ENCODE data around the gene RAD18.

Gene RAD18

GRCh38 chr3:8886546-8886945, 76.7 kb downstream of the RAD18 start:
- no peak overlapping the region for H3K27ac Mint-ChIP-seq
- peaks cover 0 to 3% of the 10 kb centered on the region in 2 donors for H3K9me3 Mint-ChIP-seq
- no peaks in the 10 kb centered on the region for H3K27me3 Mint-ChIP-seq
- no peak for ATAC-seq (replicated peaks)
- H3K4me3 Mint-ChIP-seq: no peak overlapping the region
- H3K36me3 Mint-ChIP-seq: peaks cover 41 to 71% of the 10 kb centered on the region in 2 donors
- peaks cover 8 to 13% of the 10 kb centered on the region in 2 donors for H3K4me1 Mint-ChIP-seq
- DNase-seq: no peak

DNA sequence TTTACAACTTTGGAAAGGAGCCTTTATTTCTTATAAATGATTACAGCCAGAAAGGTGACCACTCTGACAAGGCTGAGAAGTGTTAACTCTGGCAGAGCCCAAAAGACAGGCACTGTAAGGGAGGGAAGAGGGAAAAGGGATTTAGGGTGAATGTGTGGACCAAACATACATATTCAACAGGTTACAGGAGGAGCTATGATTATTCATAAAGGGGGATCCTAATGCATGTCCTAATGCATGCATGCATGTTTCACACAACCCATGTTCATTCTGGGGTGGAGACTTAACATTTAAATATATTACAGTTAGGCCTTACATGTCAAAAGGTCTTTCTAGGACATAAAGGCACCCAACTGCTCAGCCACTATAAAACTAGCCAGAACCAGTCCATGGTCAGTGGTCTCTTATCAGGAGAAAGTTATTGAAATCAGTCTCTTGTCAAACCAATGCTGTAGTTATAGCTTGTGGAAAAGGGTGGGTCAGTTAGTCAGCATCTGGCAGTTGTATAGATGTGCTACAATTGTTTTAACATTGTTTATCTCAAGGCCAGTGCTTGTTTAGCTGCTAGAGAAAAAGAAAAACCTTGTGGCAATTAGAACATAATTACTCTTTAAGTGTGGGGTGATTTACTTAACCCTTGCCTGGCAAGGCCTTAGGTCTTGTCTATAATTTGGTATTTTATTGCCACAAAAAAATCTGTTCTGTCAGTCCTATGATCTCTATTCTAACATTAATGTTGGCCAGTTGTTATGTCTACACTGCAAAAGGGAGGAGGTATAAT, 77.5 kb downstream of the RAD18 start:
- ATAC-seq (replicated peaks) (no peak), DNase-seq (no peak)
- H3K36me3 Mint-ChIP-seq: peaks cover 39 to 71% of the 10 kb centered on the region in 2 donors
- peaks cover 0 to 3% of the 10 kb centered on the region in 2 donors for H3K9me3 Mint-ChIP-seq
- no peaks in the 10 kb centered on the region for H3K27me3 Mint-ChIP-seq
- peaks cover 8 to 13% of the 10 kb centered on the region in 2 donors for H3K4me1 Mint-ChIP-seq
- no peak overlapping the region for H3K4me3 Mint-ChIP-seq
- no peak overlapping the region for H3K27ac Mint-ChIP-seq

- Mint-ChIP-seq H3K4me3 (no peak overlapping the region), H3K27me3 (no peaks in the 10 kb centered on the region), H3K27ac (no peak overlapping the region), H3K36me3 (peaks cover 38 to 69% of the 10 kb centered on the region in 2 donors), H3K4me1 (peaks cover 8 to 13% of the 10 kb centered on the region in 2 donors), H3K9me3 (peaks cover 0 to 3% of the 10 kb centered on the region in 2 donors)
- ATAC-seq (replicated peaks) (no peak), DNase-seq (no peak)
Measured at GRCh38 chr3:8884630-8885290, 78.5 kb downstream of the RAD18 start.

- Mint-ChIP-seq H3K27me3 (no peaks in the 10 kb centered on the region), H3K4me3 (no peak overlapping the region), H3K4me1 (peaks cover 8 to 13% of the 10 kb centered on the region in 2 donors), H3K36me3 (peaks cover 41 to 67% of the 10 kb centered on the region in 2 donors), H3K9me3 (peaks cover 0 to 3% of the 10 kb centered on the region in 2 donors), H3K27ac (peak overlapping the region; percentile 85)
- ATAC-seq (replicated peaks) (peak; percentile 90 to 91), DNase-seq (no peak)
Measured at GRCh38 chr3:8882642-8883041, 80.6 kb downstream of the RAD18 start.

DNA sequence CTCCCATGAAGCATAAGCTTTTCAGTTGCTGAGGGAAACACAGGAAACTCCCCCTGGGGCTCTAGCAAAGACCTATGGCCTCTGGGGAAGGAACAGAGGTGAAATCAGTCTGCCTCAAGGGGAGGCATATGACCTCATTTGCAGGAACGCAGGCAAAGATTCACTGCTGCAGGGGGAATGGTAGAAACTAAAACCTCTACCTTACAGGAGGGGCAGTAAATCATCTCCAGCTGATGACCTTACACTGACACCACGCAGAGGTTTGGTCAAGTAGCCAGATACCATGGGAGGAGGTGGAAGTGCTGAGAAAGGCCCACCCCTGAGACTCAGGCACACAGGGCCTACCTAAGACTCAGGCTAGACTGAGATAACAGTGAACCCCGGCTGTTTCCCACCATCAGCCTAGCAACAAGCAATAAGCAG, 81.1 kb downstream of the RAD18 start:
- peak; percentile 61 to 72 for ATAC-seq (replicated peaks)
- peaks cover 0 to 3% of the 10 kb centered on the region in 2 donors for H3K9me3 Mint-ChIP-seq
- DNase-seq: peak; percentile 13
- peaks cover 42 to 67% of the 10 kb centered on the region in 2 donors for H3K36me3 Mint-ChIP-seq
- H3K27me3 Mint-ChIP-seq: no peaks in the 10 kb centered on the region
- peak overlapping the region; percentile 85 for H3K27ac Mint-ChIP-seq
- H3K4me1 Mint-ChIP-seq: peaks cover 8 to 13% of the 10 kb centered on the region in 2 donors
- peak overlapping the region in 1 of 2 donors; percentile 23 for H3K4me3 Mint-ChIP-seq

DNA sequence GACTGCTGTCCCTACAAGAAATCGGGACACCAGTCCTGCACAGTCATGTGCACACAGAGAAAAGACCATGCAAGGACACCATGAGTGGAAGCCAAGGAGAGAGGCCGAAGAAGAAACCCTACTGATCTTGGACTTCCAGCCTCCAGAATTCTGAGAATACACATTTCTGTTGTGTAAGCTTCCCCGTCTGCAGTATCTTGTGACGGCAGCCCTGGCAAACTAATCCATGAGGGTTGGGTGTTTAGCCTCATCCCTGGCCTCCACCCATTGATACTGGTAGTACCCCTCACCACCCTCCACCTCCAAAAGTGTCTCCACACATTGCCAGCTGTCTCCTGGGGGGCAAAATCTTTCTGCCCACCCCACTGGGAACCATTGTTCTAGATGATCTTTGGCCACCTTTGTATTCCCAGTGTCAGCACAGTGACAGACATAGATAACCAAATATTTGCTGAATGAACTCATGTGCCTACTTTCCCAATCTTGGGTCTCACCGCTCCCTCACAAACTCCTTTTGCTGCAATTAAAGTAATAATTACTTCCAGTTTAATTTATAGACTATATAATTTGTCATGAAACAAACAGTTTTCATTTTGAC, 83.8 kb downstream of the RAD18 start:
- DNase-seq: no peak
- no peak overlapping the region for H3K27ac Mint-ChIP-seq
- H3K9me3 Mint-ChIP-seq: peaks cover 0 to 3% of the 10 kb centered on the region in 2 donors
- peaks cover 28 to 54% of the 10 kb centered on the region in 2 donors for H3K36me3 Mint-ChIP-seq
- no peak overlapping the region for H3K4me3 Mint-ChIP-seq
- H3K27me3 Mint-ChIP-seq: no peaks in the 10 kb centered on the region
- no peak for ATAC-seq (replicated peaks)
- peaks cover 8 to 13% of the 10 kb centered on the region in 2 donors for H3K4me1 Mint-ChIP-seq

GRCh38 chr3:8875836-8876235, 87.4 kb downstream of the RAD18 start:
- no peak overlapping the region for H3K27ac Mint-ChIP-seq
- H3K27me3 Mint-ChIP-seq: no peaks in the 10 kb centered on the region
- H3K9me3 Mint-ChIP-seq: peaks cover 0 to 3% of the 10 kb centered on the region in 2 donors
- ATAC-seq (replicated peaks) (no peak), DNase-seq (no peak)
- no peak overlapping the region for H3K4me3 Mint-ChIP-seq
- H3K36me3 Mint-ChIP-seq: peaks cover 14 to 33% of the 10 kb centered on the region in 2 donors
- H3K4me1 Mint-ChIP-seq: no peaks in the 10 kb centered on the region

DNA sequence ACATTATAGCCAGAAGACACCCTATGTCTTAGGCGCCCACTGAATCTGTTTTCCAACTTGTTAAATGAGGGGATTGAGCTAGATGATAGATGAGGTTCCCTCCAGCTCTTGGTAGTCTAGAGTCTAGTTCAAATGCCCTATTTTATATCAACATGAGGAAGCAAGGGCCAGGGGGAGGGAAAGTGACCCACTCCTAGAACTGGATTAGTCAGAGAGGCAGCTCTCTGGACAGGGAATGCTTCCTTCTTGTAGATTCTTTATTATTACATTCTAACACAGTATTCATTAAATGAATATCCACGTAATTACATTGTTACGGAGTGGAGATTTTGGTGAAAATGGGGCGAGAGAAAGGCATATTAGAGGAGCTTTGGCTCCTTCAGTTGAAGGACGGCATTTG, 89.5 kb downstream of the RAD18 start:
- Mint-ChIP-seq H3K27ac (no peak overlapping the region), H3K27me3 (no peaks in the 10 kb centered on the region), H3K9me3 (peaks cover 3 to 4% of the 10 kb centered on the region in 2 donors), H3K4me3 (no peak overlapping the region), H3K4me1 (no peaks in the 10 kb centered on the region), H3K36me3 (peaks cover 17 to 30% of the 10 kb centered on the region in 2 donors)
- ATAC-seq (replicated peaks) (no peak), DNase-seq (no peak)

GRCh38 chr3:8872261-8872660, 91.0 kb downstream of the RAD18 start:
- ATAC-seq (replicated peaks) (no peak), DNase-seq (no peak)
- H3K9me3 Mint-ChIP-seq: peaks cover 3 to 4% of the 10 kb centered on the region in 2 donors
- H3K4me3 Mint-ChIP-seq: no peak overlapping the region
- no peaks in the 10 kb centered on the region for H3K4me1 Mint-ChIP-seq
- no peaks in the 10 kb centered on the region for H3K27me3 Mint-ChIP-seq
- no peak overlapping the region for H3K27ac Mint-ChIP-seq
- peaks cover 12 to 22% of the 10 kb centered on the region in 2 donors for H3K36me3 Mint-ChIP-seq

DNA sequence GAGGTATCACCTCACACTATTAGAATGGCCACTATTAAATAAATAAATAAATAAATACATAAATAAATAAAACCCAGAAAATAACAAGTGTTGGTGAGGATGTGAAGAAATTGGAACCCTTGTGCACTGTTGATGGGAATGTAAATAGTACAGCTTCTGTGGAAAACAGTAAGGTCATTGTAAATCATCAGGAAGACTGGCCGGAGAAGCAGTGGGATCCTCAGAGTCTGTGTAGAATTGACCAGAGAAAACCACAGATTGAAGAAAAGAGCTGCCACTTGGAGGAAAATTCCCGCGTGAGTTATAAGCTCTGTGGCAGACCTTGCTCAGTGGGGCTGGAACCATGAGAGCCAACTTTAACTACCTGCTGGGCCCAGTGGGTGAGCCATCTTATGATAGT, 92.0 kb downstream of the RAD18 start:
- DNase-seq (no peak), ATAC-seq (replicated peaks) (no peak)
- Mint-ChIP-seq H3K36me3 (peaks cover 9 to 14% of the 10 kb centered on the region in 2 donors), H3K9me3 (peaks cover 3 to 4% of the 10 kb centered on the region in 2 donors), H3K27me3 (no peaks in the 10 kb centered on the region), H3K4me1 (no peaks in the 10 kb centered on the region), H3K27ac (no peak overlapping the region), H3K4me3 (no peak overlapping the region)

DNA sequence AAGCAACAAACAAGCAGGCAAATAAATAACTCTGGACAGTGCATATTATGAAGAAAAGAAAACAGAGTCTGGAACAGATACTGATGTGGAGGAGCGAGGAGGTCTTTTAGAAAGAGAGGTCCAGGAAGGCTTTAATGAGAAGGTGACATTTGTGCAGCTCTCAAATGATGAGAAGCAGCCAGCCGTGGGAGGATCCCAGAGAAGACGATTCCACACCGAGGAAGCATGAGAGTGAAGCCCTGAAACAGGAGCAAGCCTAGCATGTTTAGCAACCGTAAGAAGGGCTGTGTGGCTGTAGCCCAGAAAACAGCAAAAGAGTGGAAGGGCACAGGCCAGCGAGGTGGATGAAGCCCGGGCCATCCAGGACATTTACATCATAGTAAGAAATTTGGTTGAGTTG, 93.1 kb downstream of the RAD18 start:
- Mint-ChIP-seq H3K27me3 (no peaks in the 10 kb centered on the region), H3K9me3 (peaks cover 3 to 4% of the 10 kb centered on the region in 2 donors), H3K27ac (no peak overlapping the region), H3K4me1 (no peaks in the 10 kb centered on the region), H3K4me3 (no peak overlapping the region), H3K36me3 (peaks cover 9 to 14% of the 10 kb centered on the region in 2 donors)
- DNase-seq (no peak), ATAC-seq (replicated peaks) (no peak)

- peaks cover 3 to 4% of the 10 kb centered on the region in 2 donors for H3K9me3 Mint-ChIP-seq
- DNase-seq: no peak
- no peak overlapping the region for H3K27ac Mint-ChIP-seq
- no peaks in the 10 kb centered on the region for H3K27me3 Mint-ChIP-seq
- ATAC-seq (replicated peaks): no peak
- H3K4me3 Mint-ChIP-seq: no peak overlapping the region
- H3K4me1 Mint-ChIP-seq: peaks cover 0 to 2% of the 10 kb centered on the region in 2 donors
- H3K36me3 Mint-ChIP-seq: peaks cover 9 to 14% of the 10 kb centered on the region in 2 donors
Measured at GRCh38 chr3:8869613-8870012, 93.7 kb downstream of the RAD18 start.

DNA sequence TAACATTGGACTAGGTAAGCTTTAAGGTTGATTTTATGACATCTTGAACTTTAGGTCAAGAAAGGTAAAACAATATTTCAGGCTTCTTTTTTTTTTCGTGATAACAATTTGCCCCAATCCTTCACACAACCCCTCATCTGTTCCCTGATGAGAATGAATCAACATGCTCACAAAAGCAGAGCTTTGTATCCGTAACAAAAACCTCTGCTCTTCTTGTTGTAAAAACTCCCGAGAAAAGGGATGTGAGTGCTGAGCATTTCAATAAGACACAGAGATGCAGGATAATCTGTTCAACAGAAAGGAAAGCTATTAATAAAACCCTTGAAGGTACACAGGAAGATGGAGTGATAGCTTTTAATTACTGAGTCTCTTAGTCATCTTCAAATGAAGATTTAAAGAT, 94.3 kb downstream of the RAD18 start:
- DNase-seq (no peak), ATAC-seq (replicated peaks) (no peak)
- H3K27me3 Mint-ChIP-seq: no peaks in the 10 kb centered on the region
- H3K4me1 Mint-ChIP-seq: peaks cover 0 to 2% of the 10 kb centered on the region in 2 donors
- H3K27ac Mint-ChIP-seq: no peak overlapping the region
- H3K4me3 Mint-ChIP-seq: no peak overlapping the region
- peaks cover 9 to 14% of the 10 kb centered on the region in 2 donors for H3K36me3 Mint-ChIP-seq
- peaks cover 3 to 4% of the 10 kb centered on the region in 2 donors for H3K9me3 Mint-ChIP-seq

DNA sequence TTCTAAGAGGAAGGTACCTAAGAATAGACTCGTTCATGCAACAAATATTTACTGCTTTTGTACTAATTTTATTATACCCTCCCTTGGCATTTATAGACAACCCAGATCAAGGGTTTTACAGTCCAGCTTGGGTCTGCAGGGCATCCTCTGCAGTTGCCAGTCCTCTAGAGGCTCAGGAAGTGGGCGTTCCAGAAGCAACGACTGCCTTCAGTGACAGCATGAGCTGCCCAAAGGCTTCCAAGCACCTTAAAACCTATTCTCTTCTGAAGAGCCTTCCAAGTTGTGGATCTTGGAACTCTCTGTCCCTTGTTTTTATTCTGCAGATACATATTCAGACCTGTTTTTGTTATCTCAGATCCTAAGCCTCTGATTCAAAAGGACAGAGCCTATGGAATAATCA, 95.6 kb downstream of the RAD18 start:
- ATAC-seq (replicated peaks): no peak
- Mint-ChIP-seq H3K36me3 (peaks cover 8 to 17% of the 10 kb centered on the region in 2 donors), H3K9me3 (peaks cover 2 to 4% of the 10 kb centered on the region in 2 donors), H3K27ac (no peak overlapping the region), H3K4me3 (no peak overlapping the region), H3K4me1 (peaks cover 0 to 2% of the 10 kb centered on the region in 2 donors), H3K27me3 (no peaks in the 10 kb centered on the region)
- no peak for DNase-seq
